Thyroid gland (tissue), 4 donors: ENCODE data around the gene HILPDA.

Experiments
- POLR2A ChIP-seq, 2 donors: fragments of 450-650 bp; IDR thresholded peaks; one replicate each; pipeline ENCODE4 v1.6.1; 2017; ENCODE audit warnings: antibody characterized with exemption in 2 of 2, mild to moderate bottlenecking in 2 of 2, moderate library complexity in 1 of 2
- TF ChIP-seq, protein P1 (sequence below), 6 experiments: fragments of 200-600 bp in 3 of 6; fragments of 450-650 bp in 3 of 6; sonication (generic) in 3 of 6; IDR thresholded peaks; one replicate each; pipeline ENCODE4 v1.5.1; 2016 to 2019; ENCODE audit warnings: antibody characterized with exemption in 6 of 6, mild to moderate bottlenecking in 2 of 6, inconsistent platforms in 1 of 6, moderate library complexity in 1 of 6

DNA sequence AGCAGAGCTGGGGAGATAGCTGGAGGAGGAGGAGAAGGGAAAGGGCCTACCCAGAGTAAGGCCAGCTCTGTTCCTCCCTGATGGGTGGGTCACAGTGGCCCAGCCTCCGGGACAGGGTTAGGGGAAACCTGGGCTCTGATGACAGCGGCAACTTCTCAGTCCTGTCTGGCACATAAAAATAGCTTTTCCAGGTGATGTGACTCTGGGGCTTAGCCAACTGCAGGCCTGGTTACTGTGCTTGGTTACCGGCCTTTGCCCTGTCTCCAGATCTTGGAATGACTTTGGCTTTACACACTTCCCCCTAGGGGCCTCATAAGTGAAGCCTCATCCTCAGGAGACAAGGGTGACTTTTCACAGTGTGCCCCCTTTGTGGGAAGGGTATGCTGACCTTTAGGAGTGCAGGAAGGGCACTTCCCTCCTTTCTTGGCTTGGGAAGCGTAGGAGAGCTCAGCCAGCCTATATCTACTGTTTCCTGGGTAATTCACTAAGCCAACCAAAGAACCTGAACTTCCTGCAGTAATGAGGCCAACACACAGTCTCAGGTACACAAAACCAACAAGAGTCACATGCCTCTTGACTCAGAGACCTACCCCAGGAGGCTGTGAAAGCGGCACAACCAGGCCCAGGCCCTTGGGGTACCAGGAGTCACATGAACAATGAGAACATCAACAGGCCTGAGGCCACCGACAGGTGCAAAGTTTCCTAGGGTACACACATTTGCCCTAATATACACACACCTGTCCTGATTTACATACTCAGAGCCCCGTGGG, 11.7 kb upstream of the HILPDA start:
- TF ChIP-seq, protein P1, sequence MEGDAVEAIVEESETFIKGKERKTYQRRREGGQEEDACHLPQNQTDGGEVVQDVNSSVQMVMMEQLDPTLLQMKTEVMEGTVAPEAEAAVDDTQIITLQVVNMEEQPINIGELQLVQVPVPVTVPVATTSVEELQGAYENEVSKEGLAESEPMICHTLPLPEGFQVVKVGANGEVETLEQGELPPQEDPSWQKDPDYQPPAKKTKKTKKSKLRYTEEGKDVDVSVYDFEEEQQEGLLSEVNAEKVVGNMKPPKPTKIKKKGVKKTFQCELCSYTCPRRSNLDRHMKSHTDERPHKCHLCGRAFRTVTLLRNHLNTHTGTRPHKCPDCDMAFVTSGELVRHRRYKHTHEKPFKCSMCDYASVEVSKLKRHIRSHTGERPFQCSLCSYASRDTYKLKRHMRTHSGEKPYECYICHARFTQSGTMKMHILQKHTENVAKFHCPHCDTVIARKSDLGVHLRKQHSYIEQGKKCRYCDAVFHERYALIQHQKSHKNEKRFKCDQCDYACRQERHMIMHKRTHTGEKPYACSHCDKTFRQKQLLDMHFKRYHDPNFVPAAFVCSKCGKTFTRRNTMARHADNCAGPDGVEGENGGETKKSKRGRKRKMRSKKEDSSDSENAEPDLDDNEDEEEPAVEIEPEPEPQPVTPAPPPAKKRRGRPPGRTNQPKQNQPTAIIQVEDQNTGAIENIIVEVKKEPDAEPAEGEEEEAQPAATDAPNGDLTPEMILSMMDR (IDR thresholded peaks at IDR 0.05), result no peak
- no peak for TF ChIP-seq POLR2A (IDR thresholded peaks at IDR 0.05)
